ENCODE data around the gene C1GALT1C1L.

C1GALT1C1L gene

DNA sequence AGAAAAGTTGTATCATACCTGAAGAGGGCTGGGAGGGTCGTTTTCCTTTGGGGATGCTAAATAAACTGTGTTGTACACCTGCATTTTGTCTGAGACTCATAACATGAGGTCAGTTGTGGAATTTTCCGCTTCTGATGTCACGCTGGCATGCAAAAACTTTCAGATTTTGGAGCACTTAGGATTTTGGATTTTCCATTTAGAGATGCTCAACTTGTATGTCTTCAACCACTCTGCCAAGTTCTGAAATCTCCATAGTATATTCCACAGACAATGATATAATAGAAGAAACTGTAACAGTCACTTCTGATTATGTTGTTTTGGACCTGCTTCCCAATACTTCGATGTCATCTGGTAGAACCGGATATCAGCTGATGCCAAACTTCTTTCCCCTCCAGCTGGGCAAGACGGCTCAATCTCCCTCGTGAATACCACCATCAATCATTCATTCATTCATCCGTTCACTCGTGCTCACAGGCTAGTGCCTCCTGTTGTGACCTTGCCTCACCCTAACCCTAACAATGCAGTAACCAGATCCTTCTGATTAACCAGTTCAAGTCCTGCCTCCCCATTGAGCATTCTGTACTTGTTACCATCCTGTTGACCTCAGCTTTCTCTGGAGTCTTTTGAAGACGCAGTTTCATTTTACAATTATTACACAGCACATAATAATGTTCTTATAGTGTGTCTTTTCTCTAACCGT lies 44.5 kb downstream of the C1GALT1C1L start:
- DNase-seq, result no peak
- TF ChIP-seq POLR2A (IDR thresholded peaks at IDR 0.05; ENCODE audit: low read length) (no peak), GATA1 (IDR thresholded peaks at IDR 0.05; ENCODE audit: low read depth, low read length) (no peak)

Data from erythroblast (primary cell).